ENCODE measurements around the gene ABHD8. TPM values are rescaled to one million over a fixed set of nuclear protein-coding genes. Genes with fewer than 3 reads are reported as not detected.

Gene ABHD8
- 10 to 100 TPM in 3 of 4 donors, 1 to 10 TPM in 1; 9.7 to 15.7 (median 13.6) TPM for total RNA-seq

GRCh38 chr19:17303167-17303939 lies at the start of gene ABHD8:
ABHD8 (minus strand) TSS chr19:17303425; CDS start chr19:17301616, 1,809 bp downstream.
- Histone ChIP-seq H3K36me3 (peaks cover under 1% of the 10 kb centered on the region), H3K27me3 (no peaks in the 10 kb centered on the region), H3K4me3 (peak within 1 kb of the TSS; percentile 78), H3K27ac (peak within 1 kb of the TSS; percentile 47), H3K4me1 (peaks cover 50% of the 10 kb centered on the region), H3K9me3 (no peaks in the 10 kb centered on the region)
- peak; percentile 97 to 98 for DNase-seq (ENCODE audit: low spot score in 2 of 2)
- 6% methylated on average over 10 of the region's 52 CpGs for WGBS
- TF ChIP-seq POLR2A (IDR thresholded peaks at IDR 0.05) (no peak), CTCF (IDR thresholded peaks at IDR 0.05) (peak; percentile 40 to 72), POLR2AphosphoS5 (IDR thresholded peaks at IDR 0.05) (no peak)

- peak in 1 of 3 donors; percentile 43 for TF ChIP-seq POLR2AphosphoS5 (IDR thresholded peaks at IDR 0.05)
- no peak for TF ChIP-seq POLR2A (IDR thresholded peaks at IDR 0.05)
- H3K27me3 ChIP-seq = peaks cover 7% of the 10 kb centered on the region
- WGBS = 56% methylated on average over 14 of the region's 14 CpGs
- DNase-seq (ENCODE audit: low spot score in 2 of 2) = peak in 1 of 2 donors; percentile 58
- no peaks in the 10 kb centered on the region for H3K9me3 ChIP-seq
- no peak overlapping the region for H3K27ac ChIP-seq
- H3K4me1 ChIP-seq = peaks cover 19% of the 10 kb centered on the region
- H3K36me3 ChIP-seq = no peaks in the 10 kb centered on the region
- H3K4me3 ChIP-seq = no peak overlapping the region
Observed at GRCh38 chr19:17352608-17353280, 49.5 kb upstream of the ABHD8 start.

- Histone ChIP-seq H3K4me1 (peaks cover 27% of the 10 kb centered on the region), H3K27me3 (peaks cover 7% of the 10 kb centered on the region), H3K4me3 (no peak overlapping the region), H3K27ac (no peak overlapping the region), H3K36me3 (no peaks in the 10 kb centered on the region), H3K9me3 (no peaks in the 10 kb centered on the region)
- TF ChIP-seq CTCF (IDR thresholded peaks at IDR 0.05) (no peak), EP300 (IDR thresholded peaks at IDR 0.05) (no peak), POLR2A (IDR thresholded peaks at IDR 0.05) (no peak), POLR2AphosphoS5 (IDR thresholded peaks at IDR 0.05) (no peak)
- DNase-seq (ENCODE audit: low spot score in 2 of 2) = no peak
- WGBS = 90% methylated on average over 43 of the region's 45 CpGs
Observed at GRCh38 chr19:17351815-17352435, 48.7 kb upstream of the ABHD8 start.

- no peaks in the 10 kb centered on the region for H3K36me3 ChIP-seq
- H3K4me3 ChIP-seq = no peak overlapping the region
- WGBS = 3% methylated on average over 12 of the region's 12 CpGs
- DNase-seq (ENCODE audit: low spot score in 2 of 2) = peak in 1 of 2 donors; percentile 77
- TF ChIP-seq EP300 (IDR thresholded peaks at IDR 0.05) (no peak), POLR2AphosphoS5 (IDR thresholded peaks at IDR 0.05) (peak in 2 of 3 donors; percentile 43 to 57), POLR2A (IDR thresholded peaks at IDR 0.05) (no peak), CTCF (IDR thresholded peaks at IDR 0.05) (no peak)
- H3K27ac ChIP-seq = peak overlapping the region; percentile 72
- H3K9me3 ChIP-seq = no peaks in the 10 kb centered on the region
- peaks cover 7% of the 10 kb centered on the region for H3K27me3 ChIP-seq
- peaks cover 35% of the 10 kb centered on the region for H3K4me1 ChIP-seq
Observed at GRCh38 chr19:17348700-17349099, 45.5 kb upstream of the ABHD8 start.

- TF ChIP-seq POLR2AphosphoS5 (IDR thresholded peaks at IDR 0.05) (no peak), CTCF (IDR thresholded peaks at IDR 0.05) (no peak), POLR2A (IDR thresholded peaks at IDR 0.05) (no peak), EP300 (IDR thresholded peaks at IDR 0.05) (no peak)
- H3K4me1 ChIP-seq = peaks cover 35% of the 10 kb centered on the region
- WGBS = 59% methylated on average over 2 of the region's 2 CpGs
- no peak overlapping the region for H3K4me3 ChIP-seq
- no peaks in the 10 kb centered on the region for H3K36me3 ChIP-seq
- H3K9me3 ChIP-seq = no peaks in the 10 kb centered on the region
- peak overlapping the region; percentile 72 for H3K27ac ChIP-seq
- peaks cover 7% of the 10 kb centered on the region for H3K27me3 ChIP-seq
- DNase-seq (ENCODE audit: low spot score in 2 of 2) = no peak
Observed at GRCh38 chr19:17347877-17348276, 44.7 kb upstream of the ABHD8 start.

All from suprapubic skin (tissue), 4 donors.